Stimulated activated memory B cell treated with anti-CD40 and anti-IgM and Interleukin-4, amounts not matched to agents 10 μg/mL and 1 μg/mL and 100 μg/mL, for 72 hours (primary cell): ENCODE measurements around the gene CATSPER3.

ENCODE experiments used
- ATAC-seq: fragments of 150-1000 bp; cut with Tn5 transposase; 2 replicates; pipeline ENCODE4 v1.10.0; 2021
- H3K27ac Mint-ChIP-seq: one replicate; pipeline ENCODE4 v1.8.0; 2022; ENCODE audit warnings: mild to moderate bottlenecking, mixed read lengths
- H3K27me3 Mint-ChIP-seq: one replicate; pipeline ENCODE4 v1.8.0; 2022; ENCODE audit warnings: mixed read lengths
- H3K36me3 Mint-ChIP-seq: one replicate; pipeline ENCODE4 v1.8.0; 2022; ENCODE audit warnings: mixed read lengths
- H3K4me1 Mint-ChIP-seq: one replicate; pipeline ENCODE4 v1.8.0; 2022; ENCODE audit warnings: mixed read lengths
- H3K4me3 Mint-ChIP-seq: one replicate; pipeline ENCODE4 v1.8.0; 2022; ENCODE audit warnings: mild to moderate bottlenecking, moderate library complexity, mixed read lengths
- H3K9me3 Mint-ChIP-seq: one replicate; pipeline ENCODE4 v1.8.0; 2022; ENCODE audit warnings: mixed read lengths

CATSPER3 gene

GRCh38 chr5:134967607-134968006 lies at the start of gene CATSPER3:
CATSPER3 (plus strand) TSS chr5:134967907; CDS start chr5:134967992, 85 bp downstream.
- Mint-ChIP-seq H3K9me3 (no peaks in the 10 kb centered on the region), H3K36me3 (peaks cover 53% of the 10 kb centered on the region), H3K4me3 (no peak within 1 kb of the TSS), H3K4me1 (no peaks in the 10 kb centered on the region), H3K27ac (no peak within 1 kb of the TSS), H3K27me3 (no peaks in the 10 kb centered on the region)
- no peak for ATAC-seq

GRCh38 chr5:134918861-134919260 lies 48.8 kb upstream of the CATSPER3 start:
- Mint-ChIP-seq H3K27ac (no peak overlapping the region), H3K4me1 (peaks cover 9% of the 10 kb centered on the region), H3K36me3 (peaks cover 34% of the 10 kb centered on the region), H3K4me3 (no peak overlapping the region), H3K27me3 (no peaks in the 10 kb centered on the region), H3K9me3 (no peaks in the 10 kb centered on the region)
- no peak for ATAC-seq

- Mint-ChIP-seq H3K4me1 (peaks cover 9% of the 10 kb centered on the region), H3K4me3 (no peak overlapping the region), H3K9me3 (no peaks in the 10 kb centered on the region), H3K36me3 (peaks cover 29% of the 10 kb centered on the region), H3K27me3 (no peaks in the 10 kb centered on the region), H3K27ac (no peak overlapping the region)
- ATAC-seq = no peak
Observed at GRCh38 chr5:134920848-134921575, 46.7 kb upstream of the CATSPER3 start.

- no peak for ATAC-seq
Observed at GRCh38 chr5:134932508-134932907, 35.2 kb upstream of the CATSPER3 start.

GRCh38 chr5:134934202-134934601 lies 33.5 kb upstream of the CATSPER3 start:
- Mint-ChIP-seq H3K36me3 (peaks cover 28% of the 10 kb centered on the region), H3K9me3 (no peaks in the 10 kb centered on the region), H3K27me3 (no peaks in the 10 kb centered on the region), H3K27ac (no peak overlapping the region), H3K4me3 (no peak overlapping the region), H3K4me1 (peaks cover 8% of the 10 kb centered on the region)
- no peak for ATAC-seq

More at GRCh38 chr5:134932508-134932907, 35.2 kb upstream of the CATSPER3 start:
- H3K4me3 Mint-ChIP-seq = no peak overlapping the region
- peaks cover 29% of the 10 kb centered on the region for H3K36me3 Mint-ChIP-seq
- peaks cover 8% of the 10 kb centered on the region for H3K4me1 Mint-ChIP-seq
- H3K27me3 Mint-ChIP-seq = no peaks in the 10 kb centered on the region
- no peaks in the 10 kb centered on the region for H3K9me3 Mint-ChIP-seq
- no peak overlapping the region for H3K27ac Mint-ChIP-seq

GRCh38 chr5:134935711-134936602 lies 31.8 kb upstream of the CATSPER3 start:
- ATAC-seq = no peak
- Mint-ChIP-seq H3K4me1 (peaks cover 8% of the 10 kb centered on the region), H3K4me3 (no peak overlapping the region), H3K9me3 (no peaks in the 10 kb centered on the region), H3K27ac (no peak overlapping the region), H3K27me3 (no peaks in the 10 kb centered on the region), H3K36me3 (peaks cover 22% of the 10 kb centered on the region)

GRCh38 chr5:134937526-134937925 lies 30.2 kb upstream of the CATSPER3 start:
- H3K27ac Mint-ChIP-seq = no peak overlapping the region
- peaks cover 27% of the 10 kb centered on the region for H3K36me3 Mint-ChIP-seq
- no peak for ATAC-seq
- H3K4me3 Mint-ChIP-seq = no peak overlapping the region
- H3K27me3 Mint-ChIP-seq = no peaks in the 10 kb centered on the region
- H3K4me1 Mint-ChIP-seq = peaks cover 8% of the 10 kb centered on the region
- no peaks in the 10 kb centered on the region for H3K9me3 Mint-ChIP-seq

GRCh38 chr5:134938030-134938429 lies 29.7 kb upstream of the CATSPER3 start:
- peaks cover 27% of the 10 kb centered on the region for H3K36me3 Mint-ChIP-seq
- H3K27ac Mint-ChIP-seq = no peak overlapping the region
- H3K27me3 Mint-ChIP-seq = no peaks in the 10 kb centered on the region
- peaks cover 8% of the 10 kb centered on the region for H3K4me1 Mint-ChIP-seq
- no peak overlapping the region for H3K4me3 Mint-ChIP-seq
- H3K9me3 Mint-ChIP-seq = no peaks in the 10 kb centered on the region
- ATAC-seq = no peak

- Mint-ChIP-seq H3K27ac (no peak overlapping the region), H3K27me3 (no peaks in the 10 kb centered on the region), H3K4me3 (no peak overlapping the region), H3K9me3 (no peaks in the 10 kb centered on the region), H3K36me3 (peaks cover 27% of the 10 kb centered on the region), H3K4me1 (peaks cover 8% of the 10 kb centered on the region)
- no peak for ATAC-seq
Observed at GRCh38 chr5:134939500-134939899, 28.2 kb upstream of the CATSPER3 start.

- no peak overlapping the region for H3K4me3 Mint-ChIP-seq
- H3K27me3 Mint-ChIP-seq = no peaks in the 10 kb centered on the region
- no peaks in the 10 kb centered on the region for H3K9me3 Mint-ChIP-seq
- ATAC-seq = no peak
- no peaks in the 10 kb centered on the region for H3K4me1 Mint-ChIP-seq
- H3K27ac Mint-ChIP-seq = no peak overlapping the region
- H3K36me3 Mint-ChIP-seq = peaks cover 6% of the 10 kb centered on the region
Observed at GRCh38 chr5:134943547-134943946, 24.2 kb upstream of the CATSPER3 start.

GRCh38 chr5:134944630-134945029 lies 23.1 kb upstream of the CATSPER3 start:
- peaks cover 6% of the 10 kb centered on the region for H3K36me3 Mint-ChIP-seq
- no peak for ATAC-seq
- H3K27ac Mint-ChIP-seq = no peak overlapping the region
- no peak overlapping the region for H3K4me3 Mint-ChIP-seq
- H3K27me3 Mint-ChIP-seq = no peaks in the 10 kb centered on the region
- H3K9me3 Mint-ChIP-seq = no peaks in the 10 kb centered on the region
- no peaks in the 10 kb centered on the region for H3K4me1 Mint-ChIP-seq

GRCh38 chr5:134945041-134945440 lies 22.7 kb upstream of the CATSPER3 start:
- no peaks in the 10 kb centered on the region for H3K27me3 Mint-ChIP-seq
- no peak overlapping the region for H3K4me3 Mint-ChIP-seq

GRCh38 chr5:134948911-134949310 lies 18.8 kb upstream of the CATSPER3 start:
- ATAC-seq = no peak
- no peak overlapping the region for H3K27ac Mint-ChIP-seq
- H3K27me3 Mint-ChIP-seq = no peaks in the 10 kb centered on the region
- H3K4me1 Mint-ChIP-seq = no peaks in the 10 kb centered on the region
- no peaks in the 10 kb centered on the region for H3K36me3 Mint-ChIP-seq
- H3K4me3 Mint-ChIP-seq = no peak overlapping the region
- peaks cover 2% of the 10 kb centered on the region for H3K9me3 Mint-ChIP-seq

More at GRCh38 chr5:134945041-134945440, 22.7 kb upstream of the CATSPER3 start:
- H3K4me1 Mint-ChIP-seq = no peaks in the 10 kb centered on the region
- H3K27ac Mint-ChIP-seq = no peak overlapping the region
- no peaks in the 10 kb centered on the region for H3K9me3 Mint-ChIP-seq
- no peak for ATAC-seq
- peaks cover 6% of the 10 kb centered on the region for H3K36me3 Mint-ChIP-seq

GRCh38 chr5:134949316-134949715 lies 18.4 kb upstream of the CATSPER3 start:
- H3K4me1 Mint-ChIP-seq = no peaks in the 10 kb centered on the region
- H3K27ac Mint-ChIP-seq = no peak overlapping the region
- H3K9me3 Mint-ChIP-seq = peaks cover 4% of the 10 kb centered on the region
- no peak overlapping the region for H3K4me3 Mint-ChIP-seq
- H3K36me3 Mint-ChIP-seq = peaks cover 4% of the 10 kb centered on the region
- H3K27me3 Mint-ChIP-seq = no peaks in the 10 kb centered on the region
- no peak for ATAC-seq

- Mint-ChIP-seq H3K27me3 (no peaks in the 10 kb centered on the region), H3K4me3 (no peak overlapping the region), H3K27ac (no peak overlapping the region), H3K36me3 (peaks cover 26% of the 10 kb centered on the region), H3K4me1 (no peaks in the 10 kb centered on the region), H3K9me3 (peaks cover 8% of the 10 kb centered on the region)
- ATAC-seq = no peak
Observed at GRCh38 chr5:134957920-134958608, 9.6 kb upstream of the CATSPER3 start.
